ENCODE measurements around the gene LINGO4. TPM values are rescaled to one million over a fixed set of nuclear protein-coding genes. Genes with fewer than 3 reads are reported as not detected.

LINGO4 gene
- total RNA-seq, 2 experiments from 2014 or later = not detected

- ChIA-PET CTCF (no interaction called here), POLR2A (no interaction called here)
- intact Hi-C loops (cut with micrococcal nuclease) = no loop called here
- ATAC-seq (no peak), DNase-seq (no peak)
- H3K4me1 Mint-ChIP-seq (ENCODE audit: low read depth) = peaks cover 27% of the 10 kb centered on the region
- no peak overlapping the region for H3K27ac Mint-ChIP-seq
- no peak overlapping the region for H3K4me3 Mint-ChIP-seq
- no peaks in the 10 kb centered on the region for H3K27me3 Mint-ChIP-seq
- H3K9me3 Mint-ChIP-seq = no peaks in the 10 kb centered on the region
- H3K36me3 Mint-ChIP-seq (ENCODE audit: low read depth) = no peaks in the 10 kb centered on the region
- no peak for TF ChIP-seq CTCF (IDR thresholded peaks at IDR 0.05)
Measured at GRCh38 chr1:151814971-151815545, 9.8 kb upstream of the LINGO4 start.

- ChIA-PET POLR2A (no interaction called here), CTCF (no interaction called here)
- Mint-ChIP-seq H3K9me3 (no peaks in the 10 kb centered on the region), H3K4me3 (no peak overlapping the region), H3K36me3 (ENCODE audit: low read depth) (no peaks in the 10 kb centered on the region), H3K27ac (no peak overlapping the region), H3K27me3 (no peaks in the 10 kb centered on the region), H3K4me1 (ENCODE audit: low read depth) (peaks cover 23% of the 10 kb centered on the region)
- TF ChIP-seq CTCF (IDR thresholded peaks at IDR 0.05) = no peak
- no peak for DNase-seq
- intact Hi-C loops (cut with micrococcal nuclease) = no loop called here
- no peak for ATAC-seq
Measured at GRCh38 chr1:151814426-151814825, 9.2 kb upstream of the LINGO4 start.

- ATAC-seq = no peak
- CTCF ChIA-PET = interaction anchor here (0.6 kb wide), 1 partner anchor 86 kb away, joined by 4 read pairs; no protein-coding TSS in a partner anchor
- POLR2A ChIA-PET = no interaction called here
- intact Hi-C loops (cut with micrococcal nuclease) = no loop called here
- Mint-ChIP-seq H3K36me3 (ENCODE audit: low read depth) (no peaks in the 10 kb centered on the region), H3K4me1 (ENCODE audit: low read depth) (peaks cover 23% of the 10 kb centered on the region), H3K4me3 (no peak overlapping the region), H3K27ac (no peak overlapping the region), H3K27me3 (no peaks in the 10 kb centered on the region), H3K9me3 (no peaks in the 10 kb centered on the region)
- DNase-seq = no peak
- TF ChIP-seq CTCF (IDR thresholded peaks at IDR 0.05) = no peak
Measured at GRCh38 chr1:151813271-151813977, 8.2 kb upstream of the LINGO4 start.

- CTCF ChIA-PET = interaction anchor here (1.1 to 1.8 kb wide), 3 partner anchors 9 to 36 kb away, joined by 3 to 6 read pairs (median 3); no protein-coding TSS in a partner anchor
- no peaks in the 10 kb centered on the region for H3K27me3 Mint-ChIP-seq
- no peak for TF ChIP-seq CTCF (IDR thresholded peaks at IDR 0.05)
- no peaks in the 10 kb centered on the region for H3K9me3 Mint-ChIP-seq
- ATAC-seq (no peak), DNase-seq (no peak)
- H3K27ac Mint-ChIP-seq = no peak overlapping the region
- intact Hi-C loops (cut with micrococcal nuclease) = no loop called here
- H3K4me3 Mint-ChIP-seq = no peak overlapping the region
- peaks cover 11% of the 10 kb centered on the region for H3K4me1 Mint-ChIP-seq (ENCODE audit: low read depth)
- POLR2A ChIA-PET = interaction anchor here (1.0 kb wide), 1 partner anchor 48 kb away, joined by 3 read pairs; the partner anchor contains the start of gene MRPL9
- no peaks in the 10 kb centered on the region for H3K36me3 Mint-ChIP-seq (ENCODE audit: low read depth)
Measured at GRCh38 chr1:151811181-151811580, 6.0 kb upstream of the LINGO4 start.

GRCh38 chr1:151809985-151810556 is 4.9 kb upstream of the LINGO4 start:
- ATAC-seq (no peak), DNase-seq (no peak)
- Mint-ChIP-seq H3K4me1 (ENCODE audit: low read depth) (peaks cover 1% of the 10 kb centered on the region), H3K9me3 (no peaks in the 10 kb centered on the region), H3K27me3 (no peaks in the 10 kb centered on the region), H3K36me3 (ENCODE audit: low read depth) (no peaks in the 10 kb centered on the region), H3K4me3 (no peak overlapping the region), H3K27ac (no peak overlapping the region)
- POLR2A ChIA-PET = no interaction called here
- CTCF ChIA-PET = interaction anchor here (1.8 kb wide), 1 partner anchor 11 kb away, joined by 6 read pairs; no protein-coding TSS in a partner anchor
- intact Hi-C loops (cut with micrococcal nuclease) = no loop called here
- no peak for TF ChIP-seq CTCF (IDR thresholded peaks at IDR 0.05)

Measured in activated CD8-positive, alpha-beta T cell treated with anti-CD3 and anti-CD28 coated beads for 36 hours (primary cell).